Suppressor macrophage treated with lipopolysaccharide for 1 hour (primary cell): ENCODE measurements around the gene SDK1.
"Not testable (repeated sequence)": the region's sequence is repeated elsewhere in the genome, so short reads cannot be mapped to it uniquely, and the experiment has no call there.

Source experiments
- DNase-seq, 3 donors: peaks; one replicate each; pipeline ENCODE4 v3.0.0-alpha.2; 2020 to 2022

The SDK1 gene

DNA sequence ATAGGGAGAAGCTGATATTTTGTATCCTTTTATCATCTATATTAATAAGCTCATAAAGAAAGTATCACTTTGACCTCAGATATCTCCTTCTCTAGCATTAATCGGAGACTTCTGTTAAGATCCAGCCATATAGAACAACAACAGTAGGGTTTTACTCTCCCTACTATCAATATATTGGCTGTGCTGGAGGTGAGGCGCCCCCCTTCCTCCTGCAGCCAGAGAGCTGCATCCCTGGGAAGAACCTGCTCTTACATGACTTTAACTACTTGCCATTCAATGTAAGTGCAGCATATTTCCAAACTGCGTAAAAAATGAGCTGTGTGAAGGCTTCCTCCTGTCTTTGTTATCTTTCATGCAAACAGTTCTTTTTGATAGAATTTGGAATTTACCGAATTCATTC lies 247.8 kb downstream of the SDK1 start:
- no peak for DNase-seq

GRCh38 chr7:3549601-3550000 lies 248.5 kb downstream of the SDK1 start:
- no peak for DNase-seq

- no peak for DNase-seq
Measured at GRCh38 chr7:3551536-3551935, 250.5 kb downstream of the SDK1 start.

- DNase-seq = no peak
Measured at GRCh38 chr7:3552499-3552898, 251.4 kb downstream of the SDK1 start.

- no peak for DNase-seq
Measured at GRCh38 chr7:3558400-3558799, 257.3 kb downstream of the SDK1 start.

DNA sequence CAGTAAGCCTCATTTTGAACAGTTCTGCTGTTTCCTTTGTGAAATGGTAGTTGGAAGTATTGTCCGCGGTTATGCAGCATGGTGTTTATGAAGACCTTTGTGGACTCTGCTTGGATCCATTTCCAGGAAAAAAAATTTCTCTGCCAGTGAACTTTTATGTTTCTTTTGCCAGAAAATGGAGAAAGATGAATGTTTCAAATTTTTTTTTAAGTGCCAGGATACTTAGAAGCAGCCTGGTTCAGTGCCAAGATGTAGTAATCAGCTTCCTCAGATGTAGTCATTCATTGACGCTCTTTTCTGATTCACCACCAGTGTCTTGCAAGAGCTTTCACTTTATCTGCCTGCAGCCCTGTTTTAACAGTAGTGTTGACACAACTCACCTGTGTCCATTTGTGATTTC lies 258.2 kb downstream of the SDK1 start:
- DNase-seq = no peak

GRCh38 chr7:3560495-3560894 lies 259.4 kb downstream of the SDK1 start:
- DNase-seq = no peak

- DNase-seq = no peak
Measured at GRCh38 chr7:3561932-3562331, 260.9 kb downstream of the SDK1 start.

DNA sequence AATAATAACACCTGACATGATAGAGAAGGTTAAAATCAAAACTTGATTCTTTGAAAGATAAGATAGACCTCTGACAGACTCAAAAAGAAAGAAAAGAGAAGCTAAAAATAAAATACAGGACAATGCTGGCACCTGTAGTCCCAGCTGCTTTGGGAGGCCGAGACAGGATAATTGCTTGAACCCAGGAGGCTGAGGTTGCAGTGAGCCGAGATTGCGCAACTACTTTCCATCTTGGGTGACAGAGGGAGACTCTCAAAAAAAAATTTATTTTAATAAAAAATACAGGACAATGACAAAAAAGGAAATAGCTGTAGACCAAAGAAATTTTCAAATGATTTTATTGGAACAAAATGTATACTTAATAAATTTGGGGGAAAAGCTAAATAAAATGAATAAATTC lies 263.2 kb downstream of the SDK1 start:
- no peak for DNase-seq

DNA sequence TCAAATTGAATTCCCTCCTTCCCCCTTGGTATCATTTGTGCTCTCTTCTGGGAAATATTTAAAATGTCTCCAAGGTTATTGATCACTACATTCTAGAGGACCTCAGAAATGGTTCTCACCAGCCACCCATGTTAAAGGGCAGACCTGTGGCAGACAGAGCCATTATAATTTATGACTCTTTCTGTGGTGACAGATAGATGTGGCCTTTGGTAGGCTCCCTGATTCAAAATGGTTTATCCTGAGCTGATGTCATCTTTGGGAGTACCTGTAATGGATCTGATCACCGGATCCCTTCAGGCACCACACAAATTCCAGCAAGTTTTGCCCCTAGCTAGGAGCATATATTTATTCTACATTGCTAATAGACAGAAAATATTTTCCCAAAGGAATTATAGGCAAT lies 267.5 kb downstream of the SDK1 start:
- no peak for DNase-seq

GRCh38 chr7:3569643-3570042 lies 268.6 kb downstream of the SDK1 start:
- DNase-seq = no peak

GRCh38 chr7:3573151-3573550 lies 272.1 kb downstream of the SDK1 start:
- no peak for DNase-seq

GRCh38 chr7:3574386-3574785 lies 273.3 kb downstream of the SDK1 start:
- no peak for DNase-seq

DNA sequence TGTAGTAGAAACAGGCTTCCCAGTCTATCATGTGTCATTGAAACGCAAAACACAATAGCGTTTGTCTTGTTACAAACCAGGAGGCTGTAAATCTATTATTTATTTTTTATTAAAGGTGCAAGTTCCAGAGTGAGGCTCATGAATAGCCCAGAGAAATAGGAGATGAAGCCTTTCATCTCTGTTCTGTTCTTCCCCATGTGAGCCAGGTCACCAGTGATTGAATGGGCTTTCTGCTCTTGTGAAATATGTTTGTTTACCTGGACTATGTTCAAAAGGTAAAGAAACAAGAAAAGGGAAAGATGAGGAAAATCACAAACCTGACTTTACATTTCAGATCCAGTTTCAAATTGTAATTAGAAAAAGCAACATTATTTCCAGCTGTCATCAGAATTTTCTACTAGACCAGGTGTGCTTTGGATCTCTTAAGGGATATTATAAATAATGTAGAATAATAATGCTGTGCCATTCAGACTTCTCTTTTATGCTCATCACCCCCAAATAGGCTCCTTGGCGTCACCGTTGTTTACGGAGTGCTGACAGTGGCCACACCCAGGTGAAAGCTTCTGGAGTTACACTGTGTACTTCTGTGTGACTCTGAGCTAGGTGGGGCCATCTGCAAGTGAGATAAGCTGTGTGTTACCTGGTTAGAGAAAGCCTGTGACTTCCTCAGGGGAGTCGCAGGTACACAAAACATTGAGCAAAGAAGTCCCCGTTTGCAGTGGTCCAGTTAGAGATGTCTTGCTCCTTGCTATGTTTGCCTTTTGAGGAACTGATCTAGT lies 274.9 kb downstream of the SDK1 start:
- DNase-seq = no peak

DNA sequence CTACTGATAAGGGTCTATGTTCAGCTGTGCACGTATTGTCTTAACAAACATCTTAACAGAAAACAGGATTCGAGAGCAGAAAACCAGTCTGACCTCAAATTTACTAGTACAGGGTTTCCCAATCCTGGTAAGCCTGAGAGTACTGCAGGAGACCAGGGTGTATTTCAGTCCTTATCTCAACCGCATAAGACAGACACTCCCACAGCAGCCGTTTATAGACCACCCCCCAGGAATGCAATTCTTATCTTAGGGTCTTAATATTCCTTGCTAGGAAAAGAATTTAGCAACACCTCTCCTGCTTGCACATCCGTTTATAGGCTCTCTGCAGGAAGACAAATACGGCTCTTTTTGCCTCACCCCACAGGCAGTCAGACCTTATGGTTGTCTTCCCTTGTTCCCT lies 277.3 kb downstream of the SDK1 start:
- no peak for DNase-seq

DNA sequence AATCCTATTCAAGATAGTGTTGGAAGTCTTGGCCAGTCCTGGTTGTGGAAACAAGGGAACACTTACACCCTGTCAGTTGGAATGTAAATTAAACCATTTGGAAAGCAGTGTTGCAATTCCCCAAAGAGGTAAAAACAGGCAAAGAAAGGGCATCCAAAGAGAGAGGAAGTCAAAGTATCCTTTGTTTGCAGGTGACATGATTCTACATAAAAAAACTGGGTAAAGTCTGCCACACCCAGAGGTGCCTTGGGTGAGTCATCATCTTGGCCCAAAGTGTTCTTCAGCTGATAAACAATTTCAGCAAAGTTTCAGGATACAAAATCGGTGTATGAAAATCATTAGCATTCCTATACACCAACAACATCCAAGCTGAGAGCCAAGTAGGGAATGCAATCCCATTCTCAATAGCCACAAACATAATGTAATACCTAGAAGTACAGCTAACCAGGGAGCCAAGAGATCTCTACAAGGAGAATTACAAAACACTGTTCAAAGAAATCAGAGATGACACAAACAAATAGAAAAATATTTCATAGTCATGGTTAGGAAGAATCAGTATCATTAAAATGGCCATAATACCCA lies 278.7 kb downstream of the SDK1 start:
- DNase-seq = no peak

DNA sequence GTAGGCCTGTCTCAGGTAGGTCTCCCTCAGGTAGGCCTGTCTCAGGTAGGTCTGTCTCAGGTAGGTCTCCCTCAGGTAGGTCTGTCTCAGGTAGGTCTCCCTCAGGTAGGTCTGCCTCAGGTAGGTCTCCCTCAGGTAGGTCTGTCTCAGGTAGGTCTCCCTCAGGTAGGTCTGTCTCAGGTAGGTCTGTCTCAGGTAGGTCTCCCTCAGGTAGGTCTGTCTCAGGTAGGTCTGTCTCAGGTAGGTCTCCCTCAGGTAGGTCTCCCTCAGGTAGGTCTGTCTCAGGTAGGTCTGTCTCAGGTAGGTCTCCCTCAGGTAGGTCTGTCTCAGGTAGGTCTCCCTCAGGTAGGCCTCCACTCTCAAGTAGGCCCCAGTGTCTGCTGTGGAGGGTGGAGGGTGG lies 281.1 kb downstream of the SDK1 start:
- not testable (repeated sequence) for DNase-seq

DNA sequence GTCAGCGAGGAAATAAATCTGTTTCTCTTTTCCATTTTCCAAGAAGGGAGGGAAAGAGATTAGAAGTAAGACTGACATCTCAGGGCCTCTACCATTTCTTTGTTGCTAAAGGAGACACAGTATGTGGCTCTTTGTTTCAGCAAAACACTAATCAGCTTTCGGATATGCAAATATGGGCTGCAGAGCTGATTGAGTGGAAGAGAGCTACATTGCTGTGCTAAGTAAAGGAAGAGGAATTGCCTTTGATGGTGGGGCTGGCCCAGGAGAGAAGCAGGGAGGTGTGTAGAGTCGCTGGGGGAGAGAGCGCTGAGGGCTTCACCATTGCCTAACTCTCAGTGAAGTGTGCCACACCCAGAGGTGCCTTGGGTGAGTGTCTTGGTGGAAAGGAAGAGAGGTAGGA lies 284.8 kb downstream of the SDK1 start:
- DNase-seq = no peak

GRCh38 chr7:3588341-3588740 lies 287.3 kb downstream of the SDK1 start:
- DNase-seq = no peak

DNA sequence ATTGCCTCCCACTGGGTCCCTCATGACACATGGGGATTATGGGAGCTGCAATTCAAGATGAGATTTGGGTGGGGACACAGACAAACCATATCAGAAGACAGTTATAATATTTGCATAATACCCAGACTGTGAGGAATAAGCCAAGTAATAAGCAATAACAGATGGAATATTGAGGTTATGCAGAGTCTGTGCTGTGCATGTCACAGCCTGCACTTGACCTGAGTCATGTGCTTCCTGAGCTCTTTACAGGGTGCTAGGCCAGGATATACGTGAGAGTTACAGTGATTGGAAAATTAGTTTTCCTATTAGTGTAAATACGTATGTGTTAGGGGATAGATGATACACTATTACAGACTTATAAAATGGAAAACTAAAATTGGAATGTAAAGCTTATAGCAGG lies 288.7 kb downstream of the SDK1 start:
- no peak for DNase-seq

DNA sequence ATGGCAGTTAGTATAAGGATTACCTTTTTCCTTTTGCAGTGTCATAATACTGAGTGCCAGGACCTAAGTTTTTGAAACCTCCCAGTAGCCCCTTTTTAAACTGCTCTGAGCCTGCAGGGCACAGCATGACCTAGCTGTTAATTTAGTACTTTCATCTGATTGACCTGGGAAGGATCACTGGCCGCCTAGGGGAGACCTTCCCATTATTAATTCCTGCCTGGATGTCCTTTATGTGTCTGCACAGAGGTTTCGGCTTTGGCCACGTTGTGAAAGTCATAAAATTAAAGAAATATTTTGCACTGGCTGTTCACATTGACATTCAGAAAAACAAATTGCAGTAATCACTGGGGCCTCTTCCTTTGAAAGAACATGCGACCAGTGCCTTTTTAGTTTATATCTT lies 290.2 kb downstream of the SDK1 start:
- DNase-seq = no peak

DNA sequence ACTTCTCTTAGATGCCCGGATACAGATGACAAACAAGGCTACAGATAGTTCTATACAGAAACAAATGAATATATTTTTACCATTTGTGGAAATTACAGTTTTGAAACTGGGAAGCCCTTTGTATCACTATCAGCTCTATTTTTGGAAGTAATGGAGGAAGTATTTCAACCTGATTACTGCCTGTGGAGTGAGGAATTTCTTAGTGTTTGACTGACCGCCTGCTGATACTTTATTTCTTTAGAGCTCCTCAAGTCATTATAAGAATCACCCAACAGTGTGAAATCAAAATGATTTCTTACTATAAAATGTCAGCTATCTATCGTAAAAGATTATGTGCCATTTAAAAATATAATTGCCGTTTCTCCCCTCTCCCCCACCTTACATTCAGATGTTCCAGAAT lies 290.9 kb downstream of the SDK1 start:
- DNase-seq = no peak

- DNase-seq = no peak
Measured at GRCh38 chr7:3592401-3593134, 291.5 kb downstream of the SDK1 start.

- no peak for DNase-seq
Measured at GRCh38 chr7:3594901-3595300, 293.8 kb downstream of the SDK1 start.
